ENCODE measurements around the gene SNRPD3. TPM values are rescaled to one million over a fixed set of nuclear protein-coding genes. Genes with fewer than 3 reads are reported as not detected.

Gene SNRPD3
- total RNA-seq, 2 donors from 2014 or later, result 152 to 169 TPM

- DNase-seq (ENCODE audit: low spot score), result peak; percentile 32
- intact Hi-C loops (cut with DNase I), result no loop called here
- Histone ChIP-seq H3K36me3 (no peaks in the 10 kb centered on the region), H3K27me3 (replicated peaks; ENCODE audit: insufficient read depth) (no peaks in the 10 kb centered on the region), H3K4me1 (replicated peaks) (peaks cover 4% of the 10 kb centered on the region), H3K4me3 (no peak overlapping the region), H3K9me3 (no peaks in the 10 kb centered on the region), H3K27ac (peak overlapping the region in 1 of 2 donors; percentile 62)
- TF ChIP-seq POLR2AphosphoS5 (IDR thresholded peaks at IDR 0.05) (peak; percentile 82), POLR2A (IDR thresholded peaks at IDR 0.05) (no peak)
- TF ChIP-seq, protein P1, sequence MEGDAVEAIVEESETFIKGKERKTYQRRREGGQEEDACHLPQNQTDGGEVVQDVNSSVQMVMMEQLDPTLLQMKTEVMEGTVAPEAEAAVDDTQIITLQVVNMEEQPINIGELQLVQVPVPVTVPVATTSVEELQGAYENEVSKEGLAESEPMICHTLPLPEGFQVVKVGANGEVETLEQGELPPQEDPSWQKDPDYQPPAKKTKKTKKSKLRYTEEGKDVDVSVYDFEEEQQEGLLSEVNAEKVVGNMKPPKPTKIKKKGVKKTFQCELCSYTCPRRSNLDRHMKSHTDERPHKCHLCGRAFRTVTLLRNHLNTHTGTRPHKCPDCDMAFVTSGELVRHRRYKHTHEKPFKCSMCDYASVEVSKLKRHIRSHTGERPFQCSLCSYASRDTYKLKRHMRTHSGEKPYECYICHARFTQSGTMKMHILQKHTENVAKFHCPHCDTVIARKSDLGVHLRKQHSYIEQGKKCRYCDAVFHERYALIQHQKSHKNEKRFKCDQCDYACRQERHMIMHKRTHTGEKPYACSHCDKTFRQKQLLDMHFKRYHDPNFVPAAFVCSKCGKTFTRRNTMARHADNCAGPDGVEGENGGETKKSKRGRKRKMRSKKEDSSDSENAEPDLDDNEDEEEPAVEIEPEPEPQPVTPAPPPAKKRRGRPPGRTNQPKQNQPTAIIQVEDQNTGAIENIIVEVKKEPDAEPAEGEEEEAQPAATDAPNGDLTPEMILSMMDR (IDR thresholded peaks at IDR 0.05), result no peak
- 87% methylated on average over 1 of the region's 1 CpG for WGBS
These were observed 23.7 kb upstream of the SNRPD3 start for GRCh38 chr22:24532075-24532474.

DNA sequence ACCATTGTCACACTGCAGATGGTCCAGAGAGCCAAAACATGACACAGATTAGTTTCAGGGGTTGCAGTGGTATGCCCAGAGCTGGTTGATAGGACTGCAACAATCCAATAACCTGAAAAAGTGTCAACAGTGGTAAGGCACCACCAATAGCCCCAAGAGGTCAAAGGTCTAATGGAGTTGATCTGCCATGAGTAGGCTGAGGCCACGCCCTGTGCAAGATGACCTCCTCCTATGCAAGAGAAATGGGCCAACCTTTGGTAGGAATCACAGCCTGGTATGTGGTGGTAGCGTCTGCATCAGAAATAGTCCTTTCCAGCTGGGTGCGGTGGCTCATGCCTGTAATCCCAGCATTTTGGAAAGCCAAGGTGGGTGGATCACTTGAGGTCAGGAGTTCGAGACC, 20.5 kb upstream of the SNRPD3 start:
- Histone ChIP-seq H3K36me3 (peaks cover 0 to 3% of the 10 kb centered on the region in 2 donors), H3K4me3 (no peak overlapping the region), H3K27ac (no peak overlapping the region), H3K9me3 (no peaks in the 10 kb centered on the region), H3K4me1 (replicated peaks) (peaks cover 4% of the 10 kb centered on the region), H3K27me3 (replicated peaks; ENCODE audit: insufficient read depth) (no peaks in the 10 kb centered on the region)
- DNase-seq (ENCODE audit: low spot score), result no peak
- intact Hi-C loops (cut with DNase I), result no loop called here
- TF ChIP-seq, protein P1 (IDR thresholded peaks at IDR 0.05), result no peak
- WGBS, result 97% methylated on average over 4 of the region's 4 CpGs

- no peak for DNase-seq (ENCODE audit: low spot score)
- no peak for TF ChIP-seq POLR2A (IDR thresholded peaks at IDR 0.05)
- TF ChIP-seq, protein P1 (IDR thresholded peaks at IDR 0.05), result no peak
- TF ChIP-seq POLR2AphosphoS5 (IDR thresholded peaks at IDR 0.05), result no peak
- intact Hi-C loops (cut with DNase I), result no loop called here
- Histone ChIP-seq H3K36me3 (peaks cover 0 to 10% of the 10 kb centered on the region in 2 donors), H3K27ac (no peak overlapping the region), H3K27me3 (replicated peaks; ENCODE audit: insufficient read depth) (no peaks in the 10 kb centered on the region), H3K9me3 (no peaks in the 10 kb centered on the region), H3K4me3 (no peak overlapping the region), H3K4me1 (replicated peaks) (peaks cover 4% of the 10 kb centered on the region)
- 85% methylated on average over 3 of the region's 3 CpGs for WGBS
These were observed 19.7 kb upstream of the SNRPD3 start for GRCh38 chr22:24536089-24536488.

DNA sequence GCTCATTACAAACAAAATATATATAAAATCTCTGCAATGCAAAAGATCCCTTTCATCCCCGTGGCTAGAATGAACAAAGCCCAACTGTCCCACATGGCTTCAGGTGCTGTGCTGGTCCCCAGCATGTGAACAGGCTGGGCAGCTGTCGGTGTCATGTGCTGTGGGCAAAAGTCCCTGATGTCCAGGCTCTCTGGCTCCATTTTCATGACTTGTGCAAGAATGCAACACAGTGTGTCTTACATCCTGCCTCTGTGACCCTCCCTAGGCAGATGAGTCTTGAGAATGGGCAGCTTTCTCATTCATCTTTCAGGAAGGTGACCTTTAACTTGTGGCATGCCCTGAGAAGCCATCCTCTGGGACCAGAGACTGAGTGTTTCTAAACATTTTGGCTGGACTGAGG, 15.3 kb upstream of the SNRPD3 start:
- Histone ChIP-seq H3K27me3 (replicated peaks; ENCODE audit: insufficient read depth) (no peaks in the 10 kb centered on the region), H3K36me3 (peaks cover 14 to 18% of the 10 kb centered on the region in 2 donors), H3K4me3 (no peak overlapping the region), H3K9me3 (no peaks in the 10 kb centered on the region), H3K4me1 (replicated peaks) (peaks cover 20% of the 10 kb centered on the region), H3K27ac (no peak overlapping the region)
- TF ChIP-seq, protein P1 (IDR thresholded peaks at IDR 0.05), result no peak
- TF ChIP-seq POLR2AphosphoS5 (IDR thresholded peaks at IDR 0.05) (no peak), POLR2A (IDR thresholded peaks at IDR 0.05) (no peak)
- no peak for DNase-seq (ENCODE audit: low spot score)
- WGBS, result 78% methylated on average over 2 of the region's 2 CpGs
- intact Hi-C loops (cut with DNase I), result no loop called here

- Histone ChIP-seq H3K4me1 (replicated peaks) (peaks cover 20% of the 10 kb centered on the region), H3K27ac (peak overlapping the region in 1 of 2 donors; percentile 38), H3K36me3 (peaks cover 14 to 23% of the 10 kb centered on the region in 2 donors), H3K4me3 (no peak overlapping the region), H3K27me3 (replicated peaks; ENCODE audit: insufficient read depth) (no peaks in the 10 kb centered on the region), H3K9me3 (no peaks in the 10 kb centered on the region)
- WGBS, result 75% methylated on average over 6 of the region's 6 CpGs
- intact Hi-C loops (cut with DNase I), result no loop called here
- TF ChIP-seq POLR2A (IDR thresholded peaks at IDR 0.05) (no peak), POLR2AphosphoS5 (IDR thresholded peaks at IDR 0.05) (no peak)
- TF ChIP-seq, protein P1 (IDR thresholded peaks at IDR 0.05), result no peak
- DNase-seq (ENCODE audit: low spot score), result no peak
These were observed 13.9 kb upstream of the SNRPD3 start for GRCh38 chr22:24541681-24542515.

Data from prostate gland (tissue), 2 donors.